HepG2 (cell line): ENCODE data around the gene PPIB. TPM values are rescaled to one million over a fixed set of nuclear protein-coding genes. Genes with fewer than 3 reads are reported as not detected.

Experiments
- BORCS8-MEF2B ChIP-seq: sonication (generic); formaldehyde crosslinking; IDR thresholded peaks from 2 replicates; pipeline ENCODE4 v1.8.0; 2022; ENCODE audit warnings: mild to moderate bottlenecking, missing genetic modification reagents
- CBFB ChIP-seq: sonication (generic); formaldehyde crosslinking; IDR thresholded peaks from 2 replicates; pipeline ENCODE4 v1.4.0; 2020; ENCODE audit warnings: missing genetic modification reagents
- DMAP1 ChIP-seq: IDR thresholded peaks from 2 replicates; pipeline ENCODE4 v1.6.1; 2016
- DMTF1 ChIP-seq: sonication (generic); formaldehyde crosslinking; IDR thresholded peaks from 2 replicates; pipeline ENCODE4 v1.4.0; 2020; ENCODE audit warnings: mild to moderate bottlenecking, missing genetic modification reagents
- DZIP1 ChIP-seq: sonication (generic); formaldehyde crosslinking; IDR thresholded peaks from 2 replicates; pipeline ENCODE4 v1.5.0; 2020; ENCODE audit warnings: mild to moderate bottlenecking, missing genetic modification reagents
- IKZF1 ChIP-seq: fragments of 450-650 bp; IDR thresholded peaks from 2 replicates; pipeline ENCODE4 v1.7.1; 2016
- MAF1 ChIP-seq: sonication (generic); formaldehyde crosslinking; IDR thresholded peaks from 2 replicates; pipeline ENCODE4 v1.5.0; 2020; ENCODE audit warnings: missing genetic modification reagents, borderline replicate concordance
- NFE2L2 ChIP-seq: fragments of 150-350 bp; IDR thresholded peaks from 2 replicates; pipeline ENCODE4 v1.6.1; 2014; ENCODE audit warnings: low read length
- PBX3 ChIP-seq: sonication (generic); formaldehyde crosslinking; IDR thresholded peaks from 2 replicates; pipeline ENCODE4 v1.8.1; 2023; ENCODE audit warnings: missing genetic modification reagents, inconsistent platforms, borderline replicate concordance
- SALL2 ChIP-seq: sonication (generic); formaldehyde crosslinking; IDR thresholded peaks from 2 replicates; pipeline ENCODE4 v1.8.1; 2023; ENCODE audit warnings: mild to moderate bottlenecking, missing genetic modification reagents, inconsistent platforms
- TIGD3 ChIP-seq: sonication (generic); formaldehyde crosslinking; IDR thresholded peaks from 2 replicates; pipeline ENCODE4 v1.5.1; 2020; ENCODE audit warnings: mild to moderate bottlenecking, missing genetic modification reagents, borderline replicate concordance
- ZC3H13 ChIP-seq: sonication (generic); formaldehyde crosslinking; IDR thresholded peaks from 2 replicates; pipeline ENCODE4 v1.8.1; 2023; ENCODE audit warnings: mild to moderate bottlenecking, missing genetic modification reagents, moderate library complexity
- ZFP62 ChIP-seq: sonication (generic); formaldehyde crosslinking; IDR thresholded peaks from 2 replicates; pipeline ENCODE4 v1.4.0; 2020; ENCODE audit warnings: missing genetic modification reagents
- ZNF143 ChIP-seq: sonication (generic); formaldehyde crosslinking; IDR thresholded peaks from 2 replicates; pipeline ENCODE4 v1.4.0; 2020; ENCODE audit warnings: missing genetic modification reagents
- ZNF235 ChIP-seq: sonication (generic); formaldehyde crosslinking; IDR thresholded peaks from 2 replicates; pipeline ENCODE4 v1.8.1; 2023; ENCODE audit warnings: mild to moderate bottlenecking, missing genetic modification reagents, borderline replicate concordance
- ZNF781 ChIP-seq: sonication (generic); formaldehyde crosslinking; IDR thresholded peaks from 2 replicates; pipeline ENCODE4 v1.5.1; 2020; ENCODE audit warnings: borderline replicate concordance, mild to moderate bottlenecking, missing genetic modification reagents; ENCODE audit errors: not compliant biosample characterization
- polyA plus RNA-seq, 8 experiments: library from polyadenylated mRNA; depleted of rRNA in 3 of 8; stranded (reverse) in 7 of 8; unstranded in 1 of 8; fragments of >200 nt; fragmentation: Illumina TruSeq in 4 of 8; extraction: Trizol in 4 of 8; gene quantifications; 2 replicates each; pipeline versions ENCODE4 v1.2.1 to v1.2.3, GENCODE V29; 2011 to 2016; ENCODE audit warnings: low read depth in 4 of 8, missing spikeins in 1 of 8, mixed read lengths in 1 of 8; ENCODE audit not compliant: insufficient read depth in 1 of 8
- total RNA-seq, 5 experiments: library from RNA; depleted of rRNA; stranded (reverse); fragments of >200 nt; fragmentation: Illumina TruSeq; extraction: Trizol; gene quantifications; 2 replicates each; pipeline ENCODE4 v1.2.3, GENCODE V29; 2016; ENCODE audit warnings: low read depth in 1 of 5
- TF ChIP-seq, protein P1 (sequence below), 2 experiments: fragments of 450-650 bp in 1 of 2; sonication (generic) in 1 of 2; formaldehyde crosslinking; IDR thresholded peaks; 2 replicates each; pipeline versions ENCODE4 v1.5.0 to v1.8.0; 2020 to 2022; ENCODE audit warnings: mild to moderate bottlenecking in 1 of 2, missing genetic modification reagents in 1 of 2
- TF ChIP-seq, protein P2 (sequence below): sonication (generic); formaldehyde crosslinking; IDR thresholded peaks from 2 replicates; pipeline ENCODE4 v1.8.0; 2022; ENCODE audit warnings: low read depth, missing genetic modification reagents

PPIB gene
- total and polyA plus RNA-seq, 2 of the 13 experiments (the other 11 are each of a cell fraction or from before 2014, with no cell fraction given), result 780 to 882 TPM

GRCh38 chr15:64162869-64163658 lies at the start of gene PPIB (continued):
- TF ChIP-seq PBX3 (no peak), ZNF781 (CRISPR knock-in tag) (no peak), IKZF1 (no peak), BORCS8-MEF2B (CRISPR knock-in tag) (peak; percentile 52; the same call in 1 of the 2 replicates), ZFP62 (CRISPR knock-in tag) (no peak), TIGD3 (CRISPR knock-in tag) (no peak), MAF1 (CRISPR knock-in tag) (0 out of 2 replicates have a peak, but pooled peaks have one; percentile 27), NFE2L2 (no peak), CBFB (CRISPR knock-in tag) (0 out of 2 replicates have a peak, but pooled peaks have one; percentile 14), DZIP1 (CRISPR knock-in tag) (0 out of 2 replicates have a peak, but pooled peaks have one; percentile 65), SALL2 (CRISPR knock-in tag) (peak; percentile 79), ZNF235 (no peak), ZNF143 (CRISPR knock-in tag) (peak; percentile 93), DMTF1 (CRISPR knock-in tag) (no peak), DMAP1 (CRISPR knock-in tag) (peak; percentile 88), ZC3H13 (CRISPR knock-in tag) (0 out of 2 replicates have a peak, but pooled peaks have one; percentile 25)
- TF ChIP-seq, protein P1, sequence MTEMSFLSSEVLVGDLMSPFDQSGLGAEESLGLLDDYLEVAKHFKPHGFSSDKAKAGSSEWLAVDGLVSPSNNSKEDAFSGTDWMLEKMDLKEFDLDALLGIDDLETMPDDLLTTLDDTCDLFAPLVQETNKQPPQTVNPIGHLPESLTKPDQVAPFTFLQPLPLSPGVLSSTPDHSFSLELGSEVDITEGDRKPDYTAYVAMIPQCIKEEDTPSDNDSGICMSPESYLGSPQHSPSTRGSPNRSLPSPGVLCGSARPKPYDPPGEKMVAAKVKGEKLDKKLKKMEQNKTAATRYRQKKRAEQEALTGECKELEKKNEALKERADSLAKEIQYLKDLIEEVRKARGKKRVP (CRISPR knock-in tag; IDR thresholded peaks at IDR 0.05), result peak in 1 of 2 experiments; percentile 20; a peak in 1 of 4 replicates
- TF ChIP-seq, protein P2, sequence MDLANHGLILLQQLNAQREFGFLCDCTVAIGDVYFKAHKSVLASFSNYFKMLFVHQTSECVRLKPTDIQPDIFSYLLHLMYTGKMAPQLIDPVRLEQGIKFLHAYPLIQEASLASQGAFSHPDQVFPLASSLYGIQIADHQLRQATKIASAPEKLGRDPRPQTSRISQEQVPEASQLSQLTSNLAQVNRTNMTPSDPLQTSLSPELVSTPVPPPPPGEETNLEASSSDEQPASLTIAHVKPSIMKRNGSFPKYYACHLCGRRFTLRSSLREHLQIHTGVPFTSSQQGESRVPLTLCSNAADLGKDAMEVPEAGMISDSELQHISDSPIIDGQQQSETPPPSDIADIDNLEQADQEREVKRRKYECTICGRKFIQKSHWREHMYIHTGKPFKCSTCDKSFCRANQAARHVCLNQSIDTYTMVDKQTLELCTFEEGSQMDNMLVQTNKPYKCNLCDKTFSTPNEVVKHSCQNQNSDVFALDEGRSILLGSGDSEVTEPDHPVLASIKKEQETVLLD (CRISPR knock-in tag), result peak; percentile 84; the same call in 1 of the 2 replicates
